Stimulated activated CD4-positive, alpha-beta T cell treated with anti-CD3 and anti-CD28 coated beads, Interleukin-12 subunit alpha, Interleukin-12 subunit beta, amount 100 ng/mL, for 4 hours (primary cell): ENCODE data around the gene SPATA25.
"Not testable (repeated sequence)": the region's sequence is repeated elsewhere in the genome, so short reads cannot be mapped to it uniquely, and the experiment has no call there.

Experiments used
- DNase-seq: peaks from one replicate; pipeline ENCODE4 v3.0.0-alpha.2; 2020

SPATA25 gene

DNA sequence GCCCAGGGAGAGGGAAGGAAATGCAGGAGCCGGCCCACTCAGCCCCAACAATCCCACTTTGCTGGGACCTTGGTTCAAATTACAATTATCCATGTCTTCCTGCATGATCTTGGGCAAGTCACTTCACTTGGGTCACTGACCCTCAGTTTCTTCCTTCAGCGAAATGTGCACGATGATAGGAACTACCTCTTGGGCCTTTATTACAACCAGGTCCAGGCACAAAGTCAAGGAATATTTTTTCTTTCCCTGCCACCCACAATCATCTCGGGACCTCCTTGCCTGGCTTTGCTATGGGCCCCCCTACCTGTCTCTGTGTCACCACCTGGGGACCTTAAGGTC lies 24.9 kb upstream of the SPATA25 start:
- DNase-seq: no peak

DNA sequence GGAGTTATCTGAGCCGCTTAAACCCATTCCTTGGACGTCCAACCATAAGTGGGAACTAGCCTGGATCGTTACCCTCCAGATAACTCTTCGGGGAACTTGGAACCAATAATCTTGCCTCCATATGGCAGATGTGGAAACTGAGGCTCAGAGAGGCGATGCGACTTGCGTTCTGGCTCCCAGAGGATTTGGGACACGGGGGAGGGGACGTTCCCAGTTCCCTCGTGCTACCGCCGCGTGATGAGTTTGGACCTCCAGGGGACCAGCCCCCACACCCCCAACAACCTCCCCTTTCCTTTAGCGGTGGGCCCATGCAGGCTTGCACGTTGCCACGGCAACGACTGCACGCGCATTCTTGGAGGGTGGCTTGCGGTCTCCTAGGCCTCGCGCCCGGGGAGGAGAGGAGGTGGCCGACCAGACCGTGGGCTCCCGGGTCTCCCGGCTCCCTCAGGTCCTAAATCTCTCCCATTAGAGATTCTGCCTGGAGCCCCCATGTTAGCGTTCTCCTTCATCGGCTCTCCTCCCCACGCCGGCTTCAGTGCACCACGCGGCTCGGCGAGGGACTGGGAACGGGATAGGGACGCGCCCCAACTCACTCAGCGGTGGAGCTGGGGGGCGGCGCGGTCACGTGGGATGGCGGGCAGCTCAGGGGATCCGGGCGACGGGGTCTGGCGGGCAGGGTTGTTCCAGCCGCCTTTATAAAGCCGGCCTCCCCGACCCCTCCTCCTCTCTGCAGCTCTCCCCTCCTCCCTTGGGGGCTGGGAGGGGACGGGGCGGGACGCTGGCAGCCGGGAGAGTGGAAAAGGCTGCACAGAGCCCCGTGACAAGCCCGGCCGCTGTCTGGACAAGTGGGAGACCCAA lies 24.3 kb upstream of the SPATA25 start, which contains the start of gene PLTP:
TSS of gene PLTP (minus strand) at position 670 of the 858 bp plus-strand sequence. CDS start 703 bp downstream, outside the sequence.
- peak; percentile 20 for DNase-seq

- peak; percentile 89 for DNase-seq
Measured at GRCh38 chr20:45910670-45911485, 23.5 kb upstream of the SPATA25 start.

DNA sequence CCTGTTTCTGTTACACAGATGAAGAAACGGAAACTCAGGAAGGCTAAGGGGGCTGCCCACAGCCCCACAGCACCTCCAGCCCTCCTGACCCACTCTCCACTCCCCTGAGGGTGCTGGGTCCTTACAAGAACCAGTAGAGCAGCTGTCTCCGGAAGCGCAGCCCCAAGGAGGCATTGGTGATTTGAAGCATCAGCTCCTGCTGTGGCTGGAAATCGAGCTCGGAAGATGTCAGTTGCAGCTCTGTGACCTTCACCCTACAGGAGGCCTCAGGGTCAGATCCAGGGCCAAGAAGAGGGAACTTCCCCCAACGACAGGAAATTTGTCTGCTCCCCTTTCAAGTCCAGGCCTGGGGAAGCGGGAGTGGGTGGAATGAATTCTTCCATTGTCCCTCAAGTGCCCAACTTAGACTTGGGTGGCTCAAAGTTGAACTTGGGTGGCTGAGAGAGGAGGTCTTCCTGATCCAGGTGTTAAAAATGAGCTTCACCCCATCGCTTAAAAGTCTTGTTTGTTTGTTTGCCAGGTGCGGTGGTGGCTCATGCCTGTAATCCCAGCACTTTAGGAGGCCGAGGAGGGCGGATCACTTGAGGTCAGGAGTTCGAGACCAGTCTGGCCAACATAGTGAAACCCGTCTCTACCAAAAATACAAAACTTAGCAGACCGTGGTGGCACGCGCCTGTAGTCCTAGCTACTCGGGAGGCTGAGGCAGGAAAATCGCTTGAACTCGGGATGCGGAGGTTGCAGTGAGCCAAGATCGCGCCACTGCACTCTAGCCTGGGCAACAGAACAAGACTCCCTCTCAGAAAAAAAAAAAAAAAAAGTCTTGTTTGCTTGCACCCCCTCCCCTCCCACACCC lies 22.6 kb upstream of the SPATA25 start:
- no peak for DNase-seq

DNA sequence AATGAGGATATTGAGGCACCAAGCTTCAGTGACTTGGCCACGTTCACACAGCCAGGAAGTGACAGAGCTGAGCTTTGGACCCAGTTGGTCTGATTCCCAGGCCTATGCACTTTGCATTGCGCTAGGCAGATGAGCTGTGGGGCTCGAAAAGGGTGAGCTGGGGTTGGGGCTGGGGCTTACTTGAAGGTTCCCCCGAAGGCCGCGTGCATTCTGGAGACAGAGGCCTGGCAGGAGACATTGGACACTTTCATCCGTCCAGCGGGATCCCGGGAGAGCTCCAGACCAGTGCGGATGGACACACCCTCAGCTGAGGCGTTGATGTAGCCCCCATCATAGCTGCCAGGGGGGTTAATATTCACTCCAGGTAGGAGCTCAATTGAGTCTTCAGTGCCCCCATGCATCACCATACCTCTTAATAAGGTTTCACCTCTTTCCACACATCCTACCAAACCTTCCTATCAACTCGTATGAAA lies 21.9 kb upstream of the SPATA25 start:
- DNase-seq: no peak

- DNase-seq: no peak
Measured at GRCh38 chr20:45908084-45908483, 20.7 kb upstream of the SPATA25 start.

DNA sequence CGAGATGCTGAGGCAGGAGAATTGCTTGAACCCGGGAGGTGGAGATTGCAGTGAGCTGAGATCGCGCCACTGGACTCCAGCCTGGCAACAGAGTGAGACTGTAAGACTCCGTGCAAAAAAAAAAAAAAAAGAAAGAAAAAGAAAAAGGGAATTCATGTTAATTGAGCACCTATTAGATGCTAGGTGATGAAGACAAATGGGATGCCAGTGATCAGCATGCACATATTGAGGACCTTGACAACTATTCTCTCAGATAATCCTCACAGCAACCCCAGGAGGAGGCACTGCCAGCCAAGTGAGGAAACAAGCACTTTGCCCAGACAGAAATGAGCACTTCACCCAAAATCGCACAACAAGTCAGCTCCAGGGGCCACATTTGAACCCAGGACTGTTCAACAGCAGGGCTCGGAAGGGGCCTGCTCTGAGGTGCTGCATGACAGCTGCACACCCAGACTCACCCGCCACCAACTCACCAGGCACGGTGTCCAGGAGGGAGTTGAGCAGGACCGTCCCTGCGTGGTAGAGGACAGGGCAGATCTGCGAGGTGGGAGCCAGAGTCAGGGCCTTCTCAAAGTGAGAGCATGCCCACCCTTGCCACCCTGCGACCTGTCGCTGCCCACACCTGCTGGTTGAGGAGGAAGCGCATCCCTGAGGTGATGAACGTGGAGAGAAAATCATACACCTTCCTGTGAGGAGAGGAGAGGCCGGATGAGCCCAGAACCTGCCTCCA lies 20.0 kb upstream of the SPATA25 start:
- no peak for DNase-seq

DNA sequence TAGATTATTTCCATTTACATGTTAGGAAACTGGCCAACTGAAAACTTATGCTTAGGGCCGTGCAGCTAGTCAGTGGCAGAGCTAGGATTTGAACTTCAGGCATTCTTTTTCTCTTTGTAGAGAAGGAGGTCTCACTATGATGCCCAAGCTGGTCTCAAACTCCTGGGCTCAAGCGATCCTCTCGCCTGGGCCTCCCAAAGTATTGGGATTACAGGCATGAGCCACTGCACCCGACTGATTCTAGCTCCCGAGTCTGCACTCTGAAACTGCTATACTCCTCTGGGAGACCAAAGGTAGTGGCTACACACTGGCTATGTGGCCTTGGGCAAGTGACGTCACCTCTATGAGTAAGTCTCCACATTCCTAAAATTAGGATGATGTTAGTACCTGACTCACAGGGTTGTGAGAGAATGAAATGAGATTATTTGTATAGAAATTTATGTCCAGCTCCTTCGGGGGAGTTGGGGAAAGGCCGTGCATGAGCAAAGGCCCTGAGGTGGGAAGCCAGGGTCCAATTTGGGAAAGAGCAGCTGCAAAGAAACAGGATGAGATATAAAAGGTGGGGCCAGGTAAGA lies 18.2 kb upstream of the SPATA25 start:
- no peak for DNase-seq

DNA sequence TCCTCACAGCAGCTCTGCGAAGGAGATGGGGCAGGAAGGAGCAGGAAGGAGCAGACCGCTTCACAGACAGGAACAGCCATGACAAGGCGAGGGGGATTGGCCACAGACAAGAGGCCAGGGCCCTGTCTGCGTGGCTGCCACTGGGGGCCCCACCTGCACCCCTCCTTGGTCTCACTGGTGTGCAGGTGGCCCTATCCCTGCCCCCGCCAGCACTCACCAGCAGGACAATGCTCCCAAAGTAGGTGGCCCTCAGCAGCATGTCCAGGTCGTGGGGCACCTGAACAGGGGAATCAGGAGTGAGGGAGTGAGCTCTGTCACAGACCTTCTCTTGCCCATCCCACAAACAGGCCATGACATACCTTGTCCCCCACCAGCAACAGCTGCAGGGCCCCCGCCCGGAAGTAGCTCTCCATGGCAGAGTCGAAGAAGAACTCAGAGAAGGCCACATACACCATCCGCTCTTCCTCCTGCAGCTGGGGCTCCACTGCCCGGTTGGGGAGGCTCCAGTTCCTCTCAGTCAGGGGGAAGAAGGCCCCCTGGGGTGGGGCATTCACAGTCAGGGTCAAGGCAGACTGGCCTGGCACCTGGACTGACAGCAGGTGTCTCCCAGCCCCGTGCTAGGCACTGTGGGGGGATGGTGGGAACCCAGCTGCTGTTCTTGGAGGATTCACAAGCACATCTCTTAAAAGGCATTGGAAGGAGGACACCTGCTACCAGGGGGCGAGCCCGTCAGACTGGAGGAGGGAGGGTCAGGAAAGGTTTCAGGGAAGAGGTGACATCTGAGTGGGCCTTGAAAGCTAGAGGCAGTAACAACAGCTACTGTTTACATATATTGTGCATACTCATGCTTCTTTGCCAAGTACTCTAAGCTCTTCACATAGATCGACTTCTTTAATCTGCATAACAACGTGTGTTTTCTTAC lies 17.4 kb upstream of the SPATA25 start:
- DNase-seq: no peak

- no peak for DNase-seq
Measured at GRCh38 chr20:45902199-45902701, 14.8 kb upstream of the SPATA25 start.

- DNase-seq: not testable (repeated sequence)
Measured at GRCh38 chr20:45901332-45901731, 13.9 kb upstream of the SPATA25 start.

- no peak for DNase-seq
Measured at GRCh38 chr20:45899046-45899835, 11.8 kb upstream of the SPATA25 start.

- DNase-seq: no peak
Measured at GRCh38 chr20:45898285-45898684, 10.9 kb upstream of the SPATA25 start.

GRCh38 chr20:45897692-45898091 lies 10.3 kb upstream of the SPATA25 start:
- no peak for DNase-seq

DNA sequence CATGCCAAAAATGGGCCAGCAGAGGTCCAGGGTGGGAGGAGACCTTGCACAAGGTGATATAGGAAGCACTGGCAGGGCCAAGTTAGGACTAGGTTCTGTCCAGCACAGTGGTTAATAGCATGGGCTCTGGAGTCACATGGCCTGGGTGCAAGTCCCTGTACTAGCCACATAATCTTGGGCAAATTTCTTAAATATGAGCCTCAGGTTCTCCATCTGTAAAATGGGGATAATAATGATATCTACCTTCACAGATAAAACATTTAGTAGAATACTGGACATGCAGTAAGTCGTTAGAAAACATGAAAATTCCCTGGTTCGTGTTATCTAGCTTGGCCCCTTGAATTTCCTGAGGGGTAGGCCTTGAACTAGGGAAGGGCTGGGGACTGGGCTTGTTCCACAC lies 9.9 kb upstream of the SPATA25 start:
- DNase-seq: no peak

DNA sequence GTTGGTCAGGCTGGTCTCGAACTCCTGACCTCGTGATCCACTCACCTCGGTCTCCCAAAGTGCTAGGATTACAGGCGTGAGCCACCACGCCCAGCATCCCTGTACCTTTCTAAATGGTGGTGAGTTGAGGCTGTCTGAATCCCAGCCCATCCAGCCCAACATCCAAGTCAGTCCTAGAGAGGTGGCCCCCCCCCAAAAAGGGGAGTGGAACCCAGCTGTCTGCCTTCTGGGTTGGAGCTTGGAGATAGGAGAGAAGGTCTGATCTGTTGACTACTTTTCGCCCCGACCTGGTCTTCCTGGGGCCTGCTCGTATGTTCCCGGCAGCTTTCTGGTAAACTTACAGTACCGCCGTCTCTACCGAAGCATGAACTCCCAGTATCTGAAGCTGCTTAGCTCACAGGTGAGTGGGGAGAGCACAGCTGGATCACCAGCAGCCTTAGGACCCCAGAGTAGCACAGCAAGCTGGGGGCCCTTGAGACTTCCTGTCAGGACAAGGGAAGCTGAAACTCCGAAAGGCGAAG lies 9.3 kb upstream of the SPATA25 start:
- DNase-seq: no peak

DNA sequence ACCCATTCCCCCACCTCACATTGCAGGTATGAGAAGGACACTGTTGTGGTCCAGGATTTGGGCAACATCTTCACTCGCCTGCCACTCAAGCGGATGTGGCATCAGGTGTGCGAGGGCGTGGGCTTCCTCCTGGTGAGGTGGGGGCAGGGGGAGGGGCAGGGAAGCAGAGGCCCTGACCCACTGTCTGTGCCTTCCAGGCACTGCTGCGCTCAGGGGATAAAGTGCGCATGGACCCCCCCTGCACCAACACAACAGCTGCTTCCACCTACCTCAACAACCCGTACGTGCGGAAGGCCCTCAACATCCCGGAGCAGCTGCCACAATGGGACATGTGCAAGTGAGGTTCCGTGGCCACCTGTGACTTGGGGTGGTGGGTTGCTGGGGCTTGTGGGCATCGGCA lies 7.4 kb upstream of the SPATA25 start:
- DNase-seq: no peak

DNA sequence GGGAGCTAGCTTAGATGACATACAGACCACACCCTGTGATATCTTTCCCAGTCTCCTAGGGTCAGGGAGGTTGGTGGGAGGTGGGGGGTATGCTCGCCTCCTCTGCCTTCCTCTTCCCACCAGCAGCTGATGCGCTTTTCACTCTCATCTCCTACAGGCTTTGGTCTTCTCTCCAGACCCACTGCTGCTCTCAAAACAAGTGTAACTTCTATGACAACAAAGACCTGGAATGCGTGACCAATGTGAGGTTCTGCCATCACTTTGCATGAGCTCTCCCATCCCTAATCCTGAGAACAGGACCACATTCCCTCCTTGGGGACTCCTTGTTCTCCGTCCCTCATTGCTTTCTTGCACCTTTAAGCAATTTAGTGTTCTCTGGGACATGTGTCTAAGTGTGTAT lies 6.4 kb upstream of the SPATA25 start:
- DNase-seq: no peak

GRCh38 chr20:45892828-45893500 lies 5.5 kb upstream of the SPATA25 start:
- no peak for DNase-seq
